ENCODE measurements around the gene ST6GAL2.

- no peak for TF ChIP-seq CTCF (IDR thresholded peaks at IDR 0.05; ENCODE audit: poor library complexity, severe bottlenecking)
- TF ChIP-seq POLR2AphosphoS5 (IDR thresholded peaks at IDR 0.05) = no peak
- TF ChIP-seq EZH2 (IDR thresholded peaks at IDR 0.05; ENCODE audit: borderline replicate concordance, insufficient read depth, low read length, poor library complexity, severe bottlenecking) = no peak
Observed at GRCh38 chr2:106859498-106859897, 26.5 kb downstream of the ST6GAL2 start.

All from neural cell (in vitro differentiated cells).